GM19025 (cell line): Measurements from ENCODE around the gene PBRM1.
"Not testable (repeated sequence)": the region's sequence is repeated elsewhere in the genome, so short reads cannot be mapped to it uniquely, and the experiment has no call there.

ENCODE experiments used
- ATAC-seq: cut with Tn5 transposase; IDR thresholded peaks from one replicate; pipeline ENCODE4 v1.9.1; 2021; ENCODE audit warnings: mild to moderate bottlenecking, low read depth, moderate library complexity; ENCODE audit not compliant: unreplicated experiment

The PBRM1 gene

DNA sequence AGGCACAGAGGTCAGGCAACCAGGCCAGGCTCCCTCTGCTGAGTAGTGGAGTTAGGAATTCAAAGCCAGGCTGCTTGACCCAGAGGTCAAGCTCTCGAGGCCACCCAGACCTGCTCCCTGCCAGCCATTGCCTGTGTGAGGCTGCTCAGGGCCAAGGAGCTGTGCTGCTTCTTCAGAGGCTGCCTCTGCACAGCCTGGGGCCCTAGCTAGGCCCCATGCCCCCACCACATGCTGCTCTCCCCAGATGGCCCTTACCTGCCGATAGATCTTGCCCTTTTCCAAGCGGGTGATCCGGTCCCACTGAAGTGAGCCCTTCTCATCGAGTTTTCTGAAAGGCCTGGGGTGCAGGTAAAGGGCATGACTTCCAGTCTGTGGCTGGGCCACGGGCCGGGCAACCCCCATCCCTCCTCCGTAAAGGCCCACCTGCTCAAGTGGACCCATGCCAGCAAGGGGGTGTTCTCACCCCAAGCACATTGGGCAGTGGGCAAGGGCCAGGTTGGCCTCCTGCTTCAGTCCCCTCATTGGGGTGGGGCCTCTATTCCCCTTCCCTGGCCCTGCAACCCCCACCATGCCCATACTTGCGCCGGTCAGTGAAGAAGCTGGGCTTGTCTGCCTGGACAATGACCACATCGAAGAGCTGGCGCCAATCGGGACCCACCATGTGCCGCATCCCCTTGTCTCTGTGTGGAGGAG lies 158.5 kb downstream of the PBRM1 start:
- no peak for ATAC-seq

DNA sequence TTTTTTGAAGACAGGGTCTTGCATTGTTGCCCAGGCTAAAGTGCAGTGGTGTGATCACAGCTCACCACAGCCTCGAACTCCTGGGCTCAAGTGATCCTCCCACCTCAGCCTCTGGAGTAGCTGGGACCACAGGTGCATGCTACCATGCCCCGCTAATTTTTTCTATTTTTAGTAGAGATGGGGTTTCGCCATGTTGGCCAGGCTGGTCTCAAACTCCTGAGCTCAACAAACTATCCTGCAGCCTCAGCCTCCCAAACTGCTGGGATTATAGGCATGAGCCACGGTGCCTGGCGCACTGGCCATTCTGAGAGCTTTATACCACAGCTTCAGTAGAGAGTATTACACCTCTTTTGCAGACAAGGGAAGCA lies 159.1 kb downstream of the PBRM1 start:
- not testable (repeated sequence) for ATAC-seq

DNA sequence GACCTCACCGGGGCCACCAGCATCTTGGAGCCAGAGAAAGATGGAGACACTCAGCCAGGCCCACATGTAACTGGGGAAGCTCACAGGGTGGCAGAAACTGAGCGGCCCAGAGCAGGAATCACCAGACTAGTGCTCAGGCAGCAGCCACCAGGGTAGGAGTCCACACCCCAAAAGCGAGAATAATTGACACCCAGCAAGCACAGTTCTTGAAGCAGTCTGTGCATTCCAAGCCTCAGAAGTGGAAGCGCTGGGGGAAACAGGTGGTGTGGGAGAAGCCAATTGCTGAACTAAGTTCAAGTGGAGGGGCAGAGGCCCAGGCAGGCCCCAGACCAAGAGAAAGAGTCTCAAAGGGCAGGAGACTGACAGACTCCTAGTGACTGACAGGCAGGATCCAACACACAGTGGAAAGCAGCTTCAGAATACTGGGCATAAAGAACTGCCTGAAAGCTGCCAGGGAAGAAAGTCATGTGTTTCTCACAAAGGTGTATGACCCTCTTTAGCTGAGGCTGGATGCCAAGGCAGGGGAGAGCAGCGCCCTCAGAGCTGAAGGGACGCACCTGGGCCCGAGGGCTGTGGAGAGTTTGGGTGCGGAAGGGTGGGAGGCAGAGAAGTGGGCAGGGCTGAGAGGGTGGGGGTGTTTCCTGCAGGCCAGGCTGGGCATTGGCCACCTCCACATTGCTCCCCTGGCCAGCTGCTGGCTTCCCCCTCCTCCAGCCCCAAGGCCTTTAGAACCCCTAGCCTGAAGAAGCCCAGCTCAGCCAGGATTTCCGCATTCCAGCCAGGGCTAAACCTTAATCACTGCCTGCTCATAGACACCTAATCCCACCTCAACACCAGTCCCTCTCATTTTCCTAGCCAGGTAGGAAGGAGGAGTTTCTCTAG lies 159.8 kb downstream of the PBRM1 start:
- ATAC-seq = no peak

DNA sequence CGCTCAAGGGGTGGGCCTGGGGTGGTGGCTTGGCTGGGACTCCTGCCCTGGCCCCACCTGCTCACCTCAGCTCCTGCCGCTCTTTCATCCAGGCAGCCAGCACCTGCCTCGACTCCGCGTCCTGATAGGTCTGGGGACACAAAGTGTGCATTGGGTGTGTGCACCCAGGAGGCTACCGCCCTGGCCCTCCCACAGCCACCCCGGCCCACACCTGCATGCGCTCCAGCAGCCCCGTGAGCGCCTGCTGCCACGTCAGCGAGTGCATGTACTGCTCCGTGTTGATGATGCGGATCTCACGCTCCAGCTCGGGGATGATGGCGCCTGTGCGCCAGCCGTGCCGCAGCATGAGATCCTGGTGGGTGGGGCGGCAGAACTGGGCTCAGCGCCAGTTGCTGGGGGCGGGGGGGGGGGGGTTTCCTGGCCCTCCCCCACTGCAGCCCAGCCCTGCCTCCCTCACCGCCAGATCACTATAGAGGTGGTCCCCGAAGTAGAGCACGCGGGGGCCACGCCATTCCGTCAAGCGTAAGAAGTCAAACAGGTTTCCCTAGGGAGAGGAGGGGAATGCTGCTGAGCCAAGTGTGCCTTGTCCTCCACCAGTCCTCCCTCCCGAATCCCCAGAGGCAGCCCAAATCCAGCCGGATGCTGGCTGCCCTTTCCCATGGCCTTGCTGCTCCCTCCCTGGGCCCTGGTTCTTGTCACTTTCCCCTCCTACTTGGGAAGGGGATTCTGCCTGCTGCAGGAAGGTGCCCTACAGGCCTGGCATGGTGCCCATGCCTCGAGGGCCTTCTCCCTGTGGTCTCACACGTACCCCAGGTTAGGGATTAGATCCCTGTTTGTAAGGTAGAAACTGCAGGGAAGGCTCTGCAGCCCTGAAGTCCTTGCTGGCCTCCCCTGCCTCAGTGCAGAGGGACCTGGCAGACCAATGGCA lies 160.7 kb downstream of the PBRM1 start:
- ATAC-seq = no peak

DNA sequence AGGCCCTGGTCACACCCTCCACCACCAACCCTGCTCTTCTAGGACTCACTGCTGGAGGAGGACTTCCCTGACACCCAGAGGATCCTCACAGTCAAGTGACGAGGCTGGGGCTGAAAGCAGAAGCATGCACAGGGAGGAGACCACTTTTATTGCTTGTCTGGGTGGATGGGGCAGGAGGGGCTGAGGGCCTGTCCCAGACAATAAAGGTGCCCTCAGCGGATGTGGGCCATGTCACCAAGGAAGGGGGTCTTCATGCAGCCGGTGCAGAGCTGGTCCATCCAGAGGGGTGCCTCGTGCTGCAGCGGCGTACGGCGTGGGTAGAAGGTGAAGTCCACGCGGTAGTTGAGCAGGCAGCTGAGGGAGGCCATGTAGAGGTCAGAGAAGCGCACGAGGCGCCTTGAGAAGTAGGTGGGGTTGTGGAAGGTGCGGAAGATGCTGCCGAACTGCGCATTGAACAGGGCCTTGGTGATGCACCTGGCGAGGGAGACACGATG lies 161.4 kb downstream of the PBRM1 start:
- ATAC-seq = no peak

DNA sequence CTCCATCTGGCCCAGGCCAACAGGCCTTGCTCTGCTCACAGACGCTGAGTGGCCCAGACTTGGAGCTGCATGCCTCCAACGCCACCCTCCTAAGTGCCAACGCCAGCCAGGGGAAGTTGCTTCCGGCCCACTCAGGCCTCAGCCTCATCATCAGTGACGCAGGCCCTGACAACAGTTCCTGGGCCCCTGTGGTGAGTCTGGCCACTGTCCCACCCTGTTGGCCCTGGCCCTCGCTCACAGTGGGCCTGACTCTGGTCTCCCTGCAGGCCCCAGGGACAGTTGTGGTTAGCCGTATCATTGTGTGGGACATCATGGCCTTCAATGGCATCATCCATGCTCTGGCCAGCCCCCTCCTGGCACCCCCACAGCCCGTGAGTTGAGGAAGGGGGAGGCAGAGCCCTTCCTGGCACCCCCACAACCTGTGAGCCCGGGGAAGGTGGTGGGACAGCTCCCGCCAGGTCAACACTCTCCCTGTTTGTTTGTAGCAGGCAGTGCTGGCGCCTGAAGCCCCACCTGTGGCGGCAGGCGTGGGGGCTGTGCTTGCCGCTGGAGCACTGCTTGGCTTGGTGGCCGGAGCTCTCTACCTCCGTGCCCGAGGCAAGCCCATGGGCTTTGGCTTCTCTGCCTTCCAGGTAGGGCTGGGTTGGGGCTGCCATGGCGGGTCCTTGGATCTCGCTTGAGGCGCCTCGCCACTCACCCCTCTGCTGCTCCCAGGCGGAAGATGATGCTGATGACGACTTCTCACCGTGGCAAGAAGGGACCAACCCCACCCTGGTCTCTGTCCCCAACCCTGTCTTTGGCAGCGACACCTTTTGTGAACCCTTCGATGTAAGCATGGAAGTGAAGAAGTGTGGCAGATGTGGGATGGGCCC lies 162.1 kb downstream of the PBRM1 start:
- no peak for ATAC-seq

DNA sequence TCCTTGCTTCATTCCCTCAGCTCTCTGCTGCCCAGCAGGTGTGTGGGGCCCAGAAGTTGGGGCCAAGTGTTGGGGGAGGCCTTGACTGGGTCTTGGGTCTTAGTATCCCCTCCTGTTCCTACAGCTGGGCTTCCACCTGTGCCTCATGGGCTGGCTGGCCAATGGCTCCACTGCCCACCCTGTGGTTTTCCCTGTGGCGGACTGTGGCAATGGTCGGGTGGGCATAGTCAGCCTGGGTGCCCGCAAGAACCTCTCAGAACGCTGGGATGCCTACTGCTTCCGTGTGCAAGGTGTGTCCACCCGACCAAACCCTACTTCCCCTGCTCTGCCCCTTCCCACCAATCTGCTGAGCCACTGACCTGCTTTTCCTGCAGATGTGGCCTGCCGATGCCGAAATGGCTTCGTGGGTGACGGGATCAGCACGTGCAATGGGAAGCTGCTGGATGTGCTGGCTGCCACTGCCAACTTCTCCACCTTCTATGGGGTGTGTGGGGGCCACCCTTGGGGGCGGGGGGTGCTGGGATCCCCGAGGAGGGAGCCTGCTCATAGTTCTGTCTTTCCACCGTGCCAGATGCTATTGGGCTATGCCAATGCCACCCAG lies 163.0 kb downstream of the PBRM1 start:
- no peak for ATAC-seq

DNA sequence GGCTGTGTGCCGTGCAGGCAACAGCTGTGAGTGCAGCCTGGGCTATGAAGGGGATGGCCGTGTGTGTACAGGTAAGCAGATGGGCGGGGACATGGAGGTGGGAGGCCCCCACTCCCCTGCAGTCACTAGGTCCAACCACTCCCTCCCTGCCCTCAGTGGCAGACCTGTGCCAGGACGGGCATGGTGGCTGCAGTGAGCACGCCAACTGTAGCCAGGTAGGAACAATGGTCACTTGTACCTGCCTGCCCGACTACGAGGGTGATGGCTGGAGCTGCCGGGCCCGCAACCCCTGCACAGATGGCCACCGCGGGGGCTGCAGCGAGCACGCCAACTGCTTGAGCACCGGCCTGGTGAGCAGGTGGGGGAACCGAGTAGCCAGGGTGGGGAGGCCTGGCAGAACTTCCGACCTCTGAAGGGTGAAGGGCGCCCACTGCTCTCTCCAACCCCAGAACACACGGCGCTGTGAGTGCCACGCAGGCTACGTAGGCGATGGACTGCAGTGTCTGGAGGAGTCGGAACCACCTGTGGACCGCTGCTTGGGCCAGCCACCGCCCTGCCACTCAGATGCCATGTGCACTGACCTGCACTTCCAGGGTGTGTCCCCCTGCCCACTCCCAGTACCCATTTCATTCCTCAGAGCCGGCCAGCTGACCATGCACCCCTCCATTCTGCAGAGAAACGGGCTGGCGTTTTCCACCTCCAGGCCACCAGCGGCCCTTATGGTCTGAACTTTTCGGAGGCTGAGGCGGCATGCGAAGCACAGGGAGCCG lies 163.6 kb downstream of the PBRM1 start:
- ATAC-seq = no peak

DNA sequence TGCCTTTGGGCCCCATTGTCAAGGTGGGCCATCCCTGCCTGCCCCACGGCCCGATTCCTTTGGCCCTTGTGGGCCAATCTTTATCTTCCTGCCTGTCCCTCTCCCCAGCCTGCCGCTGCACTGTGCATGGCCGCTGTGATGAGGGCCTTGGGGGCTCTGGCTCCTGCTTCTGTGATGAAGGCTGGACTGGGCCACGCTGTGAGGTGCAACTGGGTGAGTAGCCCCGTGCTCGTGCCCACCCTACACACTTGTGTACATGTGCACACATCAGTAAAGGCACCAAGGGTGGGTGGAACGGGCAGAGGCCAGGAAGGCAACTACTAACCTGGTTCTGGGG lies 164.3 kb downstream of the PBRM1 start:
- no peak for ATAC-seq

DNA sequence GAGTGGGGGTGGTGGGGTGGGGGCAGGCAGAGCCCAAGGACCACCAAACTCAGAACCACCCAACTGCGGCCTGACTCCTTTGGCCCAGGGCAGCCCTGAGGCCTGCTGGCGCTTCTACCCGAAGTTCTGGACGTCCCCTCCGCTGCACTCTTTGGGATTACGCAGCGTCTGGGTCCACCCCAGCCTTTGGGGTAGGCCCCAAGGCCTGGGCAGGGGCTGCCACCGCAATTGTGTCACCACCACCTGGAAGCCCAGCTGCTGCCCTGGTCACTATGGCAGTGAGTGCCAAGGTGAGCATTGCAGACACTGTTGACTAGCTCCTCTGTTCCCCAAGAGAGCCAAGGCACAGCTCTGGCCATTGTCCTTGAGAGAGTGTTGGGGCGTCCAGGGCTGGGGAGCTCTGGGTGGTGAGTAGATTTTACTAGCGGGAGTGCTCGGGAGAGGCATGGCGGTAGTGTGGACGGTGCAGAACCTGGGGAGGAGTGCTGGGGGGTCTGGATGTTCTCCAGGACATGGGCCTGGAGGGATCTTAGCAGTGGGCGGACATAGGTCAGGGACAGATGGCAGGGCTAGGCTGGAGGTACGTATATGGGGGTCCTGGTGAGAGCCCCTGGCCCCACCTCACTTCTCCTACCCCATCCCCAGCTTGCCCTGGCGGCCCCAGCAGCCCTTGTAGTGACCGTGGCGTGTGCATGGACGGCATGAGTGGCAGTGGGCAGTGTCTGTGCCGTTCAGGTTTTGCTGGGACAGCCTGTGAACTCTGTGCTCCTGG lies 164.8 kb downstream of the PBRM1 start:
- ATAC-seq = no peak

DNA sequence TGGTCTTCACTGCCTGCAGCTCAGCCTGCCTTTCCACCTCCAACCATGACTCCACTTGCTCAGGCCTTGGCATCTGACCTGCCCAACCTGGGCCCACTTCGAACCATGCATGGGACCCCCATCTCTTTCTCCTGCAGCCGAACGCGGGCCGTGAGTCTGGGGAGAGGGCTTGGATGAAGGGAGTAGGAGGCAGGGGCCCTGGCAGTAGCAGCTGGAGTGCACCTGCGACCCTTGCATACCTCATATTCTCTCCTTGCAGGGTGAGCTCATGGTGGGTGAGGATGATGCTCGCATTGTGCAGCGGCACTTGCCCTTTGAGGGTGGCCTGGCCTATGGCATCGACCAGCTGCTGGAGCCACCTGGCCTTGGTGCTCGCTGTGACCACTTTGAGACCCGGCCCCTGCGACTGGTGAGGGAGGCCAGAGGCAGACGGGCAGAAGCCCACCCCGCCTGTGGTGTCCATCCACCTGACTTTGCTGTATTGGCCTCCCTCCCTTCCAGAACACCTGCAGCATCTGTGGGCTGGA lies 165.5 kb downstream of the PBRM1 start:
- ATAC-seq = no peak

DNA sequence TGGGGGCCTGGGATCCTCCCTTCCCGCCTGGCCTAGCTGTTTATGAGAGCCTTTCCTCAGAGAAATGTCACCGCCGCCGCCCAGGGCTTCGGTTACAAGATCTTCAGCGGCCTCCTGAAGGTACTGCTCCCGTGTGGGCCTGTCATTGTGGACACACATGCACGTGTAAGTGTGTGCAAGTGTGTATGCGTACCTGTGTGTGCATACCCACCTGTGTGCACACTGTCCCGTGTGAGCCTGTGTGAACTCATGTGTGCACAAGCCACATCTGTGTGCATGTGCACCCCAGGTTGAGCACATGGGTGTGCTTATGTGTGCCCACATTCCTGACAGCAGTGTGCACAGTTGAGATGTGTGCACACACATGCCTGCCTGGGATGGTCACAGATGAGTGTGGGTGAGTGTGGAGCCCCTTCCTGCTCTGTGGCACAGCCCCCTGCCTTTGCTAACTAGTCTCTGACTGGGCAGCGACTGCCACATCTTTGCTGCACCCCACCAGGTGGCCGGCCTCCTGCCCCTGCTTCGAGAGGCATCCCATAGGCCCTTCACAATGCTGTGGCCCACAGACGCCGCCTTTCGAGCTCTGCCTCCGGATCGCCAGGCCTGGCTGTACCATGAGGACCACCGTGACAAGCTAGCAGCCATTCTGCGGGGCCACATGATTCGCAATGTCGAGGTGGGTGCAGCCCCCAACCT lies 166.1 kb downstream of the PBRM1 start:
- ATAC-seq = no peak

DNA sequence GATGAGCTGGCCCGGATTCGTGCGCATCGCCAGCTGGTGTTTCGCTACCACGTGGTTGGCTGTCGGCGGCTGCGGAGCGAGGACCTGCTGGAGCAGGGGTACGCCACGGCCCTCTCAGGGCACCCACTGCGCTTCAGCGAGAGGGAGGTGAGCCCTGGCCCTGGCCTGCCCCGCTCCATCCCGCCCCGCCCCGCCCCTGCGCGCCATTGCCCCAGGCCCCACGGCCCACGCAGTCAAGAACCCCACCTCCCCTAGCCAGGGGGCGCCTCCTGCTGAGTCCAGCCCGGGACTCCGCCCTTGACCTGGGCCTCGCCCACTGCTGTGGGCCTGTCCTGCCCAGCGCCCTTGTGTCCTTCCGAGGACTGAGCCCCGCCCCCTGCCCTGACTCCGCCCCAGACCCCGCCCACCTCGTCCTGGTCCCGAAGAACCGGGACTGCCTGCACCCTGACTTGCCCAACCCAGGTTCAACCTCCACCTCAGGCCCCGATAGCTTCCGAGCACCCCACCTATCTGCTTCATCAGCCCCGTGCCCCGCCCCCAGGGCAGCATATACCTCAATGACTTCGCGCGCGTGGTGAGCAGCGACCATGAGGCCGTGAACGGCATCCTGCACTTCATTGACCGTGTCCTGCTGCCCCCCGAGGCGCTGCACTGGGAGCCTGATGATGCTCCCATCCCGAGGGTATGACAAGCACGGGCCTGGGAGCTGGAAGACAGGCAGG lies 166.8 kb downstream of the PBRM1 start:
- no peak for ATAC-seq

DNA sequence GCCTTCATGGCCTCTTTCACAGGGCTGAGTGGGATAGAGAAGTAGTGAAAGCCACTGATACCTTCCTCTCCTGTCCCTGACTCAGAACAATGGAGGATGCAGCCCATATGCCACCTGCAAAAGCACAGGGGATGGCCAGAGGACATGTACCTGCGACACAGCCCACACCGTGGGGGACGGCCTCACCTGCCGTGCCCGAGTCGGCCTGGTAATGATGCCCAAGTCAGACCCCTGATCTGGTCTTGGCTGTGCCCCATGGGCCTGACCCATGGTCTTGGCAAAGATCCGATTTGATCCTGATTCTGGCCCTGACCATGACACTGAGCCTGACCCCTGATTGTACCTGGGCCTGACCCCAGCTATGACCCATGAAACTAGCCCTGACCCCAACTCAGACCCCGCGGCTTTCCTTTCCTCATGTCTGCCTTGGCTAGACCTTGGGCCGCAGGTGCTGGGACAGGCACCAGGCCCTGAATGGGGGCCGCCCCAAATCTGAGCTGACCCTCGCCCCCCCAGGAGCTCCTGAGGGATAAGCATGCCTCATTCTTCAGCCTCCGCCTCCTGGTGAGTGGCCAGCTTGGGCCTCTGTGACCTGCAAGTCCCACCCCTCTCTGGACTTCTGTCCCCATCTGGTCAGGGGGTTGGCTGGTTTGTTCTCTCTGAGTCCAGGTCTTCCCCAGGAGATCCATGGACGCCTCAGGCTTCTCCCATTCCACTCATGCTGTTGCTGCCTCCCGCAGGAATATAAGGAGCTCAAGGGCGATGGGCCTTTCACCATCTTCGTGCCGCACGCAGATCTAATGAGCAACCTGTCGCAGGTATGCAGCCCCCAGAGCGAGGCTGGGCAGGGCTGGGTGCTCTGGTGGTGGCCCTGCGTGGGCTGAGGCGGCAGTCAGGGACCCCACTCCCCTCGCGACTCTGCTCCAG lies 167.7 kb downstream of the PBRM1 start:
- no peak for ATAC-seq

DNA sequence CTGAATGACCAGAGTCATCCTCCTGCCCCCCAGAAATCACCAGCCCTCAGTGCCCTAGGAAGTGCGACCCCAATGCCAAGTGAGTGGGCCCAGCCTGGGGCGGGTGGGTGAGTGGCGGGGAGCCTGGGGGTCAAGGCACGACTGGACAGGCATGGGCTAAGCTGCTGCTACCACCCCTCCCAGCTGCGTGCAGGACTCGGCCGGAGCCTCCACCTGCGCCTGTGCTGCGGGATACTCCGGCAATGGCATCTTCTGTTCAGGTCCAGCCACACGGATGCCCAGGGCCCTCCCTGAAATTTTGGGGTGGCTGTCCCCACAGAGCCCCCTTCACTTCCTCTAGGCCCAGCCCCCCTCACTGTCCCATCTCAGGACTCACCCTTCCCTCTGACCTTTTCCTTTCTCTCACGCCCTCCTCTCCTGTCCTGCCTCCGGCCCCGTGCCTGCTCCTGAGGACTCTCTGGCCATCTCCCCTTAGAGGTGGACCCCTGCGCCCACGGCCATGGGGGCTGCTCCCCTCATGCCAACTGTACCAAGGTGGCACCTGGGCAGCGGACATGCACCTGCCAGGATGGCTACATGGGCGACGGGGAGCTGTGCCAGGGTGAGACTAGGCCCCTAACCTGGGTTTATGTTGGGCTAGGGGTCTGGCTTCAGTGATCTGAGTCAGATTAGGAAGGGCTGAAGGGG lies 169.1 kb downstream of the PBRM1 start:
- ATAC-seq = no peak
